AG04450 (cell line): Measurements from ENCODE around the gene OR6M1. TPM values are rescaled to one million over a fixed set of nuclear protein-coding genes. Genes with fewer than 3 reads are reported as not detected.

ENCODE experiments used
- CTCF ChIA-PET: fragments of 300-600, 350-600 bp; formaldehyde crosslinking; extraction: SDS; loops from one replicate; lab custom pipeline; 2022; ENCODE audit warnings: antibody characterized with exemption, inconsistent platforms; lab: Charles Lee
- POLR2A ChIA-PET: fragments of 350-600 bp; formaldehyde crosslinking; extraction: SDS; loops from one replicate; lab custom pipeline; 2021; ENCODE audit warnings: antibody characterized with exemption, inconsistent platforms; lab: Yijun Ruan, JAX
- DNase-seq: peaks from one replicate; pipeline ENCODE4 v3.0.0-alpha.2; 2011; ENCODE audit warnings: low read depth, low spot score
- H3K27ac ChIP-seq: one replicate; pipeline ENCODE4 v1.5.1; 2012; ENCODE audit warnings: low read depth, low read length, control low read depth
- H3K27me3 ChIP-seq: one replicate; pipeline ENCODE4 v1.6.0; 2012; ENCODE audit warnings: low read length; ENCODE audit not compliant: control insufficient read depth, insufficient read depth
- H3K4me3 ChIP-seq: 2 replicates; pipeline ENCODE4 v1.5.1; 2011; ENCODE audit warnings: mild to moderate bottlenecking, low read depth, low read length, control low read depth
- H3K9me3 ChIP-seq: 2 replicates; pipeline ENCODE4 v1.5.1; 2012; ENCODE audit warnings: low read length; ENCODE audit not compliant: control insufficient read depth, insufficient read depth
- polyA plus RNA-seq: library from polyadenylated mRNA; depleted of rRNA; stranded (reverse); fragments of >200 nt; gene quantifications from 2 replicates; pipeline ENCODE4 v1.2.3, GENCODE V29; 2011
- TF ChIP-seq, protein P1 (sequence below): IDR thresholded peaks from 2 replicates; pipeline ENCODE4 v1.5.1; 2011; ENCODE audit warnings: low read depth, low read length, control low read depth, inconsistent platforms

The OR6M1 gene
- polyA plus RNA-seq, 1 experiment: not detected

DNA sequence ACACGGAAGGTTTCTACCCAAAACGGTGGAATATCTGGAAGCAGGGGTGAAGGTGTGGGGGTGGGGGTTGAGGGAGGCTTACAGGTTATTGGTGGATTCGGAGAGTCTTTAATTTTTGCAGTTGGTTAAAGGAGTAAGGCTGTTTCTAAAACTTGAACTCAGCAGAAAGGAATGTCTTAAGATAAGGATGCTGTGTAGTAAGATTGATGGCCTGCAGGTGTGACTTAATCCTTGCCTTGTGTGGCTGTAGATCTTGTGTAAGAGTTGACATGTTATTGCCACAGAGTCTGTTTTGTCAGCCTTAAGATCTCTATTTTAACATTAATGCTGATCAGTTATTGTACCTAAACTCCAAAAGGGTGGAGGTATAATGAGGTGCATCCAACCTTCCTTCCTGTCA is 16.4 kb upstream of the OR6M1 start:
- H3K27me3 ChIP-seq: no peaks in the 10 kb centered on the region
- no peak overlapping the region for H3K27ac ChIP-seq
- no peak for DNase-seq
- ChIA-PET POLR2A (interaction anchor here (0.7 kb wide), 1 partner anchor 44 kb away, joined by 7 read pairs; no protein-coding TSS in a partner anchor), CTCF (no interaction called here)
- TF ChIP-seq, protein P1, sequence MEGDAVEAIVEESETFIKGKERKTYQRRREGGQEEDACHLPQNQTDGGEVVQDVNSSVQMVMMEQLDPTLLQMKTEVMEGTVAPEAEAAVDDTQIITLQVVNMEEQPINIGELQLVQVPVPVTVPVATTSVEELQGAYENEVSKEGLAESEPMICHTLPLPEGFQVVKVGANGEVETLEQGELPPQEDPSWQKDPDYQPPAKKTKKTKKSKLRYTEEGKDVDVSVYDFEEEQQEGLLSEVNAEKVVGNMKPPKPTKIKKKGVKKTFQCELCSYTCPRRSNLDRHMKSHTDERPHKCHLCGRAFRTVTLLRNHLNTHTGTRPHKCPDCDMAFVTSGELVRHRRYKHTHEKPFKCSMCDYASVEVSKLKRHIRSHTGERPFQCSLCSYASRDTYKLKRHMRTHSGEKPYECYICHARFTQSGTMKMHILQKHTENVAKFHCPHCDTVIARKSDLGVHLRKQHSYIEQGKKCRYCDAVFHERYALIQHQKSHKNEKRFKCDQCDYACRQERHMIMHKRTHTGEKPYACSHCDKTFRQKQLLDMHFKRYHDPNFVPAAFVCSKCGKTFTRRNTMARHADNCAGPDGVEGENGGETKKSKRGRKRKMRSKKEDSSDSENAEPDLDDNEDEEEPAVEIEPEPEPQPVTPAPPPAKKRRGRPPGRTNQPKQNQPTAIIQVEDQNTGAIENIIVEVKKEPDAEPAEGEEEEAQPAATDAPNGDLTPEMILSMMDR: no peak
- no peak overlapping the region for H3K4me3 ChIP-seq
- no peaks in the 10 kb centered on the region for H3K9me3 ChIP-seq

DNA sequence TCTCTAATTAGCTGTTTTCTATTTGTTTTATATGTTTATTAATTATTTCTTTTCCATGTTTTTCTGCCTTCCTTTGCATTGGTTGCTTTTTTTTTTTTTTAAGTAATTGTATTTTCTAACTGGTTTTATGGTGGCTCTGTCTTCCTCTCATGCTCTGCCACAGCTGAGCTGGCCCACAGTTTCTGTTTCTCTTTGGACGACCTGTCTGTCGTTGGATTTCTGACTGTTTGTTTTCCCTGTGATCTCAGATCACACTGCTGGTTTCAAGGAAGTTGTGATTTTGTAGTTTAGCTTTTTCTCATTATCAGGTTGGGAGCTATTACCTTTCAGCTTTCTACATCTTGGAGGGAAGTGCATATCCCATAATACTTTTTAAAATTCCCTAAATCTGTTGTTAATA is 15.9 kb upstream of the OR6M1 start:
- Histone ChIP-seq H3K9me3 (no peaks in the 10 kb centered on the region), H3K4me3 (no peak overlapping the region), H3K27me3 (no peaks in the 10 kb centered on the region), H3K27ac (no peak overlapping the region)
- POLR2A ChIA-PET: interaction anchor here (0.7 kb wide), 1 partner anchor 43 kb away, joined by 7 read pairs; no protein-coding TSS in a partner anchor
- CTCF ChIA-PET: no interaction called here
- no peak for DNase-seq
- TF ChIP-seq, protein P1: no peak

DNA sequence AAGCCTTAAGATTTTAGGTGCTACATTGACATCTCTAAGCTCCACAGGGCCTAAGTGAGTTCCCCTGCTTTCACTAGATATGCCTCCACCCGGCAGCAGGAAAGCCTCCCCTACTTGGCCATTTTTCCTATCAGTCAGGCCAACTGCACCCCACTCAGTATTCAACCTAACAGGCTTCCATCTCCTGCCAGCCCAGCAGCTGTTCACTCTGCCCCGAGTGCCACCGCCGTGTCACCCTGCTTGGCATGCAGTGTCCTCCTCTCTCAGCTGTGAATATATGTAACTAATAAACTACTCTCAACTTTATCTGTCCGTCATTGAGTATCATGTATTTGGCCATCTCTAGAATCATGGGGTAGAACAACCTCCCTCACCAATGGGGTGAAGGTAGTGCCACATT is 9.0 kb upstream of the OR6M1 start:
- DNase-seq: no peak
- POLR2A ChIA-PET: no interaction called here
- Histone ChIP-seq H3K9me3 (no peaks in the 10 kb centered on the region), H3K4me3 (no peak overlapping the region), H3K27me3 (no peaks in the 10 kb centered on the region), H3K27ac (no peak overlapping the region)
- TF ChIP-seq, protein P1: no peak
- CTCF ChIA-PET: no interaction called here

DNA sequence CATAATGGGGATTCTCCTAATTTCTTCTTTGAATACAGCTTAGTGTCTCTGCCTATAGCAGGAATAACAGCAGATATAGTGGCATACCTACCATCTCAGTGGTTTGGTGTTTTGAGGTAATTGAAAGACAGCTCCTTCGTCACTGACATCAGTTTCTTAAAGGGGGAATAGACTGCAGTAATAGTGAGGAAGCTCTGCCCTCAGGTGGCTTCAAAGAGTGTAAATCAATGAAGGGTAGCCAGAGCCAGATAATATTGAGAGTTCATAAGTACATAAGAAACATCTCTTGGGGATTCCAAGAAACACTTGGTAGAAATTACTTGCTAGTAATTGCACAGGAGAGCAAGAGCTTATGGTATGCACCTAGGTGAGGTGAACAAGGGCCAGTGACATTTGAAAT is 4.4 kb downstream of the OR6M1 start:
- CTCF ChIA-PET: no interaction called here

DNA sequence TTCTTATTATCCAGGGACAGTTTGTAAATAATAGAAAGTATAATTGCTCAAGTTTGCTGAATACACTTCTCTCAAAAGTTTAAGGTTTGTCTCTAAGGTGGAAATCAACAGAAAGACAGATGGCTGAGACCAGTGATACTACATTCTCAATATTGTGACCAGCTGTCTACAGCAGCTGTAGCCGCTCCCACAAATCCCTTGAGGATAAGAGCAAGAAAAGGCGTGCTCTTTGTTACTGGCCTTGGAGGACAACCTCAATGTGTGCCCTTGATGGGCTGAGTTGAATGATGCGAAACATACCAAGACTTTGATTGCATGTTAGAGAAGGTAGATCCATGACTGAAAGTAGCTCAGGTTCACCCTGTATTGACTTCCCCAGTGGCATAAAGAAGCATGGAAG is 6.1 kb downstream of the OR6M1 start:
- DNase-seq: no peak
- CTCF ChIA-PET: no interaction called here
- POLR2A ChIA-PET: no interaction called here
- H3K9me3 ChIP-seq: no peaks in the 10 kb centered on the region
- no peak overlapping the region for H3K27ac ChIP-seq
- H3K4me3 ChIP-seq: no peak overlapping the region
- TF ChIP-seq, protein P1: no peak
- H3K27me3 ChIP-seq: no peaks in the 10 kb centered on the region

More for the DNA sequence above, 4.4 kb downstream of the OR6M1 start:
- Histone ChIP-seq H3K4me3 (no peak overlapping the region), H3K9me3 (no peaks in the 10 kb centered on the region), H3K27ac (no peak overlapping the region), H3K27me3 (no peaks in the 10 kb centered on the region)
- TF ChIP-seq, protein P1: no peak
- POLR2A ChIA-PET: no interaction called here
- DNase-seq: no peak
